Thyroid gland (tissue), 4 donors: ENCODE data around the gene CIZ1. TPM values are rescaled to one million over a fixed set of nuclear protein-coding genes. Genes with fewer than 3 reads are reported as not detected.

Experiments used
- DNase-seq, 2 donors: peaks; one replicate each; pipeline ENCODE4 v3.0.0-alpha.2; 2019
- H3K27ac ChIP-seq, 3 donors: fragments of 200-600 bp; sonication (generic); 1 replicate in 2 of 3; 2 replicates in 1 of 3; pipeline ENCODE4 v1.5.1; 2016 to 2019; ENCODE audit warnings: mild to moderate bottlenecking in 1 of 3, moderate library complexity in 1 of 3
- H3K27me3 ChIP-seq: fragments of 200-600 bp; sonication (generic); one replicate; pipeline ENCODE4 v1.5.1; 2019
- H3K36me3 ChIP-seq, 2 donors: fragments of 200-600 bp; sonication (generic); one replicate each; pipeline ENCODE4 v1.5.1; 2016 to 2019
- H3K4me1 ChIP-seq, 2 donors: fragments of 200-600 bp; sonication (generic); one replicate each; pipeline ENCODE4 v1.5.1; 2017 to 2019
- H3K4me3 ChIP-seq, 3 donors: fragments of 200-600 bp; sonication (generic); replicated peaks in 1 of 3; 1 replicate in 2 of 3; 2 replicates in 1 of 3; pipeline ENCODE4 v1.5.1; 2016; ENCODE audit warnings: mild to moderate bottlenecking in 1 of 3
- H3K9me3 ChIP-seq: fragments of 200-600 bp; sonication (generic); one replicate; pipeline ENCODE4 v1.5.1; 2017
- POLR2A ChIP-seq, 2 donors: fragments of 450-650 bp; IDR thresholded peaks; one replicate each; pipeline ENCODE4 v1.6.1; 2017; ENCODE audit warnings: antibody characterized with exemption in 2 of 2, mild to moderate bottlenecking in 2 of 2, moderate library complexity in 1 of 2
- WGBS, 2 donors: methylation state at CpG; one replicate each; pipeline ENCODE4 v1.1.5; 2017; 5-methylcytosine and 5-hydroxymethylcytosine counted together
- intact Hi-C: fragments of 100-400 bp; cut with DNase I; formaldehyde crosslinking; loops from one replicate; pipeline ENCODE4 v1.15.1; 2023
- total RNA-seq, 4 donors: library from RNA; depleted of rRNA; stranded (reverse); fragments of >200 nt; gene quantifications; one replicate each; pipeline ENCODE4 v1.2.3, GENCODE V29; 2016
- TF ChIP-seq, protein P1 (sequence below), 6 experiments: fragments of 200-600 bp in 3 of 6; fragments of 450-650 bp in 3 of 6; sonication (generic) in 3 of 6; IDR thresholded peaks; one replicate each; pipeline ENCODE4 v1.5.1; 2016 to 2019; ENCODE audit warnings: antibody characterized with exemption in 6 of 6, mild to moderate bottlenecking in 2 of 6, inconsistent platforms in 1 of 6, moderate library complexity in 1 of 6

The CIZ1 gene
- total RNA-seq, 4 donors from 2014 or later = 47.8 to 58.5 (median 52.7) TPM

DNA sequence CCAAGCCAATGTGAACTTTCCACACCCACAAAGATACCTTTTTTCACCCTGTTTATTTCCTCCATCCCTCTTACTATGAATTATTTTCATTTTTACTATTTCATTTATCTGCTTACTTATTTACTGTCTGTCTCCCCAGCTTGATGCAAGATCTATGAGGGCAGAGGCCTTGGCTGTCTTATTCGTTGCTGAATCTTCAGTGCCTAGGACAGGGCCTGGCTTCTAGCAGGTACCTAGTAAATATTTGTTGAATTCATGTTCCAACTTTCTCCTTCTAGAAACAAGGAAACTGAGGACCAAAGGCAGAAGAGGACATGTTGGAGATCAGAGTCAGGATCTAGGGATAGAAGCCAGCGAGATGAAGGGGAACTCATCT, 11.3 kb upstream of the CIZ1 start:
- Histone ChIP-seq H3K9me3 (no peaks in the 10 kb centered on the region), H3K27me3 (peaks cover 7% of the 10 kb centered on the region), H3K4me1 (peaks cover 0 to 12% of the 10 kb centered on the region in 2 donors), H3K27ac (no peak overlapping the region), H3K4me3 (no peak overlapping the region), H3K36me3 (no peaks in the 10 kb centered on the region)
- TF ChIP-seq POLR2A (IDR thresholded peaks at IDR 0.05) = no peak
- TF ChIP-seq, protein P1, sequence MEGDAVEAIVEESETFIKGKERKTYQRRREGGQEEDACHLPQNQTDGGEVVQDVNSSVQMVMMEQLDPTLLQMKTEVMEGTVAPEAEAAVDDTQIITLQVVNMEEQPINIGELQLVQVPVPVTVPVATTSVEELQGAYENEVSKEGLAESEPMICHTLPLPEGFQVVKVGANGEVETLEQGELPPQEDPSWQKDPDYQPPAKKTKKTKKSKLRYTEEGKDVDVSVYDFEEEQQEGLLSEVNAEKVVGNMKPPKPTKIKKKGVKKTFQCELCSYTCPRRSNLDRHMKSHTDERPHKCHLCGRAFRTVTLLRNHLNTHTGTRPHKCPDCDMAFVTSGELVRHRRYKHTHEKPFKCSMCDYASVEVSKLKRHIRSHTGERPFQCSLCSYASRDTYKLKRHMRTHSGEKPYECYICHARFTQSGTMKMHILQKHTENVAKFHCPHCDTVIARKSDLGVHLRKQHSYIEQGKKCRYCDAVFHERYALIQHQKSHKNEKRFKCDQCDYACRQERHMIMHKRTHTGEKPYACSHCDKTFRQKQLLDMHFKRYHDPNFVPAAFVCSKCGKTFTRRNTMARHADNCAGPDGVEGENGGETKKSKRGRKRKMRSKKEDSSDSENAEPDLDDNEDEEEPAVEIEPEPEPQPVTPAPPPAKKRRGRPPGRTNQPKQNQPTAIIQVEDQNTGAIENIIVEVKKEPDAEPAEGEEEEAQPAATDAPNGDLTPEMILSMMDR (IDR thresholded peaks at IDR 0.05) = no peak
- 21 to 24% methylated on average over 2 of the region's 2 CpGs for WGBS, 2 donors
- intact Hi-C loops = no loop called here
- no peak for DNase-seq

DNA sequence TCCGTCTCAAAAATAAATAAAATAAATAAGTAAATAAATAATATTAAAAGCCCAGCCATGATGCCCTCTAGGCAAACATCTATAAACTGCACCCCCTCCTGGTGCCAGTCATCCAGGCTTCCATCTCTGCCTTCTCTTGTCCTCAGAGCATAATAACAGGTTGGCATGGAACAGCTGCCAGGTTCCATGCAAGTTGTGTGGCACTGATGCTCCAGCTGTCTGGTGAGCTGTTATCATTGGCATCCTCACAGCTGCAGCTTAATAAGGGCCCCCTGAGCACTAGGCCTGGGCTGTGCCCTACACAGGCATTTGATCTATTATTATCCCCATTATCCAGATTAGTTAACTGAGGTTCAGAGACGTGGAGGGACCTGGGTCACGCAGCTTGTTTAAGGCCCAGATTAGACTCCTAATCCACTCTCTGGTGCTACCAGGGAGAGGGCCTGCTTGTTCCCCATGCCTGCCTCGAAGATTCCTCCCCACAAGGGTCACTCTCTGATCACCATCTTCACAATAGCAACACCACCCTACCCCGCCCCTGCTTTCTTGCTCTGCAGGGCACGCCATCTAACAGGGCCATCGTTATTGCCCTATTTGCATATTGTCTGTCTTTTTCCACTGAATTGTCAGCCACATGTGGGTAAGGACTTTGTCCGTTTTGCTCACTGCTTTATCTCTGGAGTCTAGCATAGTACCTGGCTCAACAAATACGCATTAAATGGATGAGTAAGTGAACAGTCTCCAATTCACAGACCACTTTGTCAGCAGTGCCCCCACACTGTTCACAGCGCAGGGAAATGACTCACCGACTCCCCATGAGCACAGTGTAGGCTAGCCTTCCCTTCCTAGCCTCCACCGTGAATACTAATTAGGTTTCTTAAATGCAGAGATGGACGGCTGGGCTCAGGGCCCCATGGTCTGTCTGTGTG, 10.3 kb upstream of the CIZ1 start:
- TF ChIP-seq, protein P1 (IDR thresholded peaks at IDR 0.05) = no peak
- no peak for TF ChIP-seq POLR2A (IDR thresholded peaks at IDR 0.05)
- H3K27ac ChIP-seq = no peak overlapping the region
- H3K27me3 ChIP-seq = peaks cover 7% of the 10 kb centered on the region
- H3K9me3 ChIP-seq = no peaks in the 10 kb centered on the region
- no peak for DNase-seq
- H3K4me3 ChIP-seq = no peak overlapping the region
- peaks cover 0 to 12% of the 10 kb centered on the region in 2 donors for H3K4me1 ChIP-seq
- H3K36me3 ChIP-seq = no peaks in the 10 kb centered on the region
- intact Hi-C loops = no loop called here
- WGBS, 2 donors = 87 to 91% methylated on average over 13 of the region's 13 CpGs

DNA sequence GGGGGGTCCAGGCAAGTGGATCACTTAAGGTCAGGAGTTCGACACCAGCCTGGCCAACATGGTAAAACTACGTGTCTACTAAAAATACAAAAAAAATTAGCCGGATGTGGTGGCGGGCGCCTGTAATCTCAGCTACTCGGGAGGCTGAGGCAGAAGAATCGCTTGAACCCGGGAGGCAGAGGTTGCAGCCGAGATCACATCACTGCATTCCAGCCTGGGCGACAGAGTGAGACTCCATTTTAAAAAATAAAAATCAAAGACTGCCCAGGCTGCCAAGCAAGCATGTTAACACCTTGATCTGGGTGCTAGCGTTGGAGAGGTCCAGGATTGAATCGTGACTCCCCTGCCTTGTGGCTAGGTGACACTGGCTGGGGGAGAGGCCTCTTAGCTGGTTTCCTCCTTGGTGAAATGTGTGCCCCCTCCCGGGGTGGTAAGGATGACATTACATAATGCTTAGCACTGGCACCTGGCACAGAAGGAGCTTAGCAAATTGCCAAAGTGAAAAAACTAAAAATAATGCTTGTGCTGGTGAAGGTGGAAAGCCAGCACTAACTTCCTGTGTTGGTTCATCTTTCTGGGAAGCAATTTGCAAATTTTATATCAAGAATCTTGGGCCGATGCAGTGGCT, 2.2 kb upstream of the CIZ1 start:
- WGBS, 2 donors = 83 to 85% methylated on average over 14 of the region's 14 CpGs
- Histone ChIP-seq H3K27ac (peak overlapping the region; percentile 66 to 75 (median 74)), H3K9me3 (no peaks in the 10 kb centered on the region), H3K4me1 (peaks cover 10 to 16% of the 10 kb centered on the region in 2 donors), H3K27me3 (no peaks in the 10 kb centered on the region), H3K4me3 (no peak overlapping the region), H3K36me3 (no peaks in the 10 kb centered on the region)
- no peak for DNase-seq
- intact Hi-C loops = no loop called here
- TF ChIP-seq POLR2A (IDR thresholded peaks at IDR 0.05) = no peak
- TF ChIP-seq, protein P1 (IDR thresholded peaks at IDR 0.05) = no peak

DNA sequence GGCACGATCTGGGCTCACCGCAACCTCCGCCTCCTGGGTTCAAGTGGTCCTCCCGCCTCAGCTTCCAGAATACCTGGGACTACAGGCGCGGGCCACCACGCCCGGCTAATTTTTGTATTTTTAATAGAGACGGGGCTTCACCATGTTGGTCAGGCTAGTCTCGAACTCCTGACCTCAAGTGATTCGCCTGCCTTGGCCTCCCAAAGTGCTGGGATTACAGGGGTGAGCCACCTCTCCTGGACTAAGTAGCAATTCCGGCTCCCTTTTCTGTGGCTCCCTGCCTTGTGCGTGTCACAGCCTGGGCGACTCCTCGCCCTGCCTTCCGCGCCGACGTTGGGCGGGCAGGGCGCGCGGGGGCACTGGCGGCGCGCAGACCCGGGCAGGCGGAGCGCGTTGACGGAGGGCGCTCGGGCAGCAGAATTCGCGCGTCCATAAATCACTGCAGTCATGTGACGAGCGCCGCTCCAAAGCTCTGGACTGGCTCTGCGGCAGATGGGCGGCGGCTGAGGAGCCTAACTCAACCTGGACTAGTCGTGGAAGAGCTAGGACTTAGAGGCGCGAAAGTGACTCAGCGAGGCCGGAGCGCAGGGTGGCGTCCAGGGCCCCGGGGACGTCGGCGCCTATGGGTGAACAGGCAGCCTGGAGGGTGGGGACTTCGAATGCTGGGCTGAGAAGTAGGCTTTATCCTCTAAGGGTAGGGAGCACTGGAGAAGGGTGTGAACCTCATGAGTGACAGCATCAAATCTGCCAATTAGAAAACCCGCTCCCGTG, 1.4 kb upstream of the CIZ1 start:
- H3K4me1 ChIP-seq = peaks cover 10 to 16% of the 10 kb centered on the region in 2 donors
- H3K27ac ChIP-seq = peak overlapping the region; percentile 66 to 75 (median 74)
- peak in 1 of 2 donors; percentile 73 for TF ChIP-seq POLR2A (IDR thresholded peaks at IDR 0.05)
- TF ChIP-seq, protein P1 (IDR thresholded peaks at IDR 0.05) = peak in 2 of 6 experiments; percentile 32 to 64
- H3K36me3 ChIP-seq = no peaks in the 10 kb centered on the region
- WGBS, 2 donors = 16 to 33% methylated on average over 29 to 34 of the region's 56 CpGs
- H3K9me3 ChIP-seq = no peaks in the 10 kb centered on the region
- peak overlapping the region in 2 of 3 donors; percentile 15 to 82 for H3K4me3 ChIP-seq
- intact Hi-C loops = no loop called here
- DNase-seq = peak; percentile 90 to 91
- no peaks in the 10 kb centered on the region for H3K27me3 ChIP-seq
